AG10803 (cell line): ENCODE results near the gene APMAP.

Experiments used
- DNase-seq: peaks from one replicate; pipeline ENCODE4 v3.0.0; 2010; ENCODE audit warnings: low read depth
- H3K4me3 ChIP-seq: 2 replicates; pipeline ENCODE4 v1.5.1; 2011; ENCODE audit warnings: mild to moderate bottlenecking, low read length, control low read depth
- TF ChIP-seq, protein P1 (sequence below): conservative IDR thresholded peaks from 2 replicates; pipeline ENCODE4 v1.5.1; 2011; ENCODE audit warnings: mild to moderate bottlenecking, low read length, control low read depth, inconsistent platforms

Gene APMAP

DNA sequence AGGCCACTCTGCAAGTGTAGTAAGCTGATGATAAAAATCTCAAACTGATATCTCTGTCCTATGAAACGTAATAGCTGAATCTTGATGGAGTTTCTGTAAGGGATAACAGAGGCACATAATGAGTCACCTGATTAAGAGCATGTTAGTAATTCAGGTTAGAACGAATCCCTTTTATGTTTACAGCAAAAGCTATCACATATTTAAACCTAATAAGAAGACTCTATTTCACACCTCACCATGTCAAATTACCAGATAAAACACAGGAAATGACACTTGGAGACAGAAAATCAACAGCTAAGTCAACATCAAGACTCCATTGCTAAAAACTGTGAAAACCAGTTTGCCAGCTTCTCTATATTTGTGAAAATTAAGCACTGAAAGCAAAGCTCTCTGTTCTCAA, 31.7 kb downstream of the APMAP start:
- no peak for DNase-seq
- no peak overlapping the region for H3K4me3 ChIP-seq
- TF ChIP-seq, protein P1, sequence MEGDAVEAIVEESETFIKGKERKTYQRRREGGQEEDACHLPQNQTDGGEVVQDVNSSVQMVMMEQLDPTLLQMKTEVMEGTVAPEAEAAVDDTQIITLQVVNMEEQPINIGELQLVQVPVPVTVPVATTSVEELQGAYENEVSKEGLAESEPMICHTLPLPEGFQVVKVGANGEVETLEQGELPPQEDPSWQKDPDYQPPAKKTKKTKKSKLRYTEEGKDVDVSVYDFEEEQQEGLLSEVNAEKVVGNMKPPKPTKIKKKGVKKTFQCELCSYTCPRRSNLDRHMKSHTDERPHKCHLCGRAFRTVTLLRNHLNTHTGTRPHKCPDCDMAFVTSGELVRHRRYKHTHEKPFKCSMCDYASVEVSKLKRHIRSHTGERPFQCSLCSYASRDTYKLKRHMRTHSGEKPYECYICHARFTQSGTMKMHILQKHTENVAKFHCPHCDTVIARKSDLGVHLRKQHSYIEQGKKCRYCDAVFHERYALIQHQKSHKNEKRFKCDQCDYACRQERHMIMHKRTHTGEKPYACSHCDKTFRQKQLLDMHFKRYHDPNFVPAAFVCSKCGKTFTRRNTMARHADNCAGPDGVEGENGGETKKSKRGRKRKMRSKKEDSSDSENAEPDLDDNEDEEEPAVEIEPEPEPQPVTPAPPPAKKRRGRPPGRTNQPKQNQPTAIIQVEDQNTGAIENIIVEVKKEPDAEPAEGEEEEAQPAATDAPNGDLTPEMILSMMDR: no peak

DNA sequence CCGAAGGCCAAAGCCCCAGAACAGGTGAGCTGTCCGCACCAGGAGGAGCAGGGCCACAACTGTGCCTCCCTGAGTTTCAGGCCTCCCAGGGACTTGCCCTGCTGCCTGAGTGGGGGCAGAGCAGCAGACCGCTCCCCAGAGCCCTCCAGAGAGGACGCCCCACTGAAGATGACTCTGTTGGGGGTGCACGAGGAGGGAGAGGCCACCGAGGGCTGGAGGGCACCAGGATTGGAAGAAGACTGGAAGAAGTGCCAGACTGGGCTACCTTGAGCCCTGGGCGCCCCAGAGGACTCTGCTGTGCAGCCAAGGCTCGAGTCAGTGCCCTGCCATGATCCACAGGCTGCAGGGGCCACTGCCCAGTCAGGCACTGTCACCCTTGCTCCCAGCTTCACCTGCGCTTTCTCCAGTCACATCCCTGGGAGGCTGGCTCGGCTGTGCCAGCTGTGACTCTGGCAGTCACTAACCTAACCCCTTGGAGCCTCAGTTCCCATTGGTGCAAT, 32.2 kb downstream of the APMAP start:
- H3K4me3 ChIP-seq: no peak overlapping the region
- no peak for DNase-seq
- TF ChIP-seq, protein P1: no peak

- TF ChIP-seq, protein P1: no peak
- H3K4me3 ChIP-seq: no peak overlapping the region
- no peak for DNase-seq
These were observed 32.8 kb downstream of the APMAP start for GRCh38 chr20:24959591-24960301.

DNA sequence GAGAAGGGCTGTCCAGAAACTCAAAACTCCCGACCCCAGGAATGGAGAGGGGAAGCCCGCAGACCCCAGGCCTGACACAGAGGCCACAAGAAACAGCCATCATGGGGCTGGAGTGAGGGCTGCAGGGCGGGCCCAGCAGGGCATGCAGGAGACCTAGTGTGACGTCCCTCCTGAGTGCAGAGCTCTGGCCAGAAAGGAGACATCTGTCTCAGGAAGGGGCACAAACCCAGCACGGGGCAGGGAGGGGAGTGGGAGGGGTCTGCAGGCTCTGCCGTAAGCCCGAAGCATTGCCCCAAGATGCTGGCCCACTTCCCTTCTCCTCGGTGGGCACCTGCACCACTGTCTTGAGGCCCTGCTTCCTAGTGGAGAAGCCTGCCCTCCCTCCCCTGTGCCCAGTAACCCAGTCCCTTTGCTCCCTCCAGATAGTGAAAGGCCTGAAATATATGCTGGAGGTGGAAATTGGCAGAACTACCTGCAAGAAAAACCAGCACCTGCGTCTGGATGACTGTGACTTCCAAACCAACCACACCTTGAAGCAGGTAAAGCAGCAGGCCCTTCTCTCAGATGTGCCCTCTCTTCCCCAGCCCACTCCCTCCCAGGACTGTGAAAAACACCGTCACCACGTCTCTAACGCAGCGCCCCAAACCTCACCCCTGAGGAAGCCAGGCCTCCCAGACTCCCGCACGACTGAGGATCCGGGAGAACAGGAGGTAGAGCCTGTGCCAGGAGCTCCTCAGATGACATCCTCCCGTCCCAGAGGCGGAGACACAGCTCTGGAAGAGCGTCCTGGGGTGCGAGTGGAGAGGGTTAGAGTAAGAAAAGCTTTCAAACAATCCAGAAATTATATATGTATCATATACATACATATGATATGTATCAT, 33.8 kb downstream of the APMAP start:
- TF ChIP-seq, protein P1: no peak
- DNase-seq: no peak
- no peak overlapping the region for H3K4me3 ChIP-seq

GRCh38 chr20:24957326-24958016, 35.1 kb downstream of the APMAP start:
- TF ChIP-seq, protein P1: no peak
- DNase-seq: no peak

DNA sequence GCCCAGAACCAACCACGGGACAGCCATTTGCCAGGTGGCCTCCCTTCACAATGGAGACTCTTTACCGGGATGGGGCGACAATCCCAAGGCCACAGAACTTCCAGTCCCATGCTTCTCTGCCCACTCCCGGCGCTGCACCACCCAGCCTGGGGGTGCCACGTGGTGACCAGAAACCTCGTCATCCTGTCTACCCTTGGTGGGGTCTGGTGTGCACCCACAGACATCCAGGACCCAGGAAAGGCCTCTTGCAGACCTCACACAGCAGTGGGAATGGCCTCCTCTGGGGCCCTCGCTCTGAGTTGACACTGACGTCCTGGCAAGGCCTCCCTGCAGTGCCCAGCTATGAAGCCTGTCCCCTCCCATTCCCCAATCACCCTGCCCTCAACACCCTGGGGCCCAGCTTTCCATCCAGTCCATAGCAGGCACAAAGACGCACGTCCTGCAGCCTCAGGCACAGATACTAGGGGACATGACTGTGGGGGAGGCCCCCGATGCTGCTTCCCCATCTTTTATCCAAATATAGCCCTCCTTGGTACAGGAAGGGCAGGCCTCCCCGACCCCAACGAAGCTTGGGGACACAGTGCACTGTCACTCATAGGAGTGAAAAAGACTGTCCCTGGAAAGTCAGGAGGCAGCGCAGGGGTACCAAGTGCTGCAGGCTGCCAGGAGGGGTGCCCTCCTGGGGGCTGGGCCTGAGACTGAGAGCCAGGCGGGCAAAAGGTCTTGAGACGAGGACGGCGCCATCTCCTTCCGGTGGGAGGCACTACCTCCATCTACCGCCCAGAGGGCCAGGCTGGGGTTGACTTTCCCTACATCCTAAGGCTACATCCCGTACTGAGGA, 36.3 kb downstream of the APMAP start:
- TF ChIP-seq, protein P1: no peak
- DNase-seq: no peak
- no peak overlapping the region for H3K4me3 ChIP-seq

More at GRCh38 chr20:24957326-24958016, 35.1 kb downstream of the APMAP start:
- no peak overlapping the region for H3K4me3 ChIP-seq
